ENCODE results near the gene FBXO3. TPM values are rescaled to one million over a fixed set of nuclear protein-coding genes. Genes with fewer than 3 reads are reported as not detected.
"Not testable (repeated sequence)": the region's sequence is repeated elsewhere in the genome, so short reads cannot be mapped to it uniquely, and the experiment has no call there.

The FBXO3 gene
- total RNA-seq, 3 donors from 2014 or later (not counting 1 experiment from before 2014, with no cell fraction given): 54.9 to 64.7 (median 56.2) TPM

DNA sequence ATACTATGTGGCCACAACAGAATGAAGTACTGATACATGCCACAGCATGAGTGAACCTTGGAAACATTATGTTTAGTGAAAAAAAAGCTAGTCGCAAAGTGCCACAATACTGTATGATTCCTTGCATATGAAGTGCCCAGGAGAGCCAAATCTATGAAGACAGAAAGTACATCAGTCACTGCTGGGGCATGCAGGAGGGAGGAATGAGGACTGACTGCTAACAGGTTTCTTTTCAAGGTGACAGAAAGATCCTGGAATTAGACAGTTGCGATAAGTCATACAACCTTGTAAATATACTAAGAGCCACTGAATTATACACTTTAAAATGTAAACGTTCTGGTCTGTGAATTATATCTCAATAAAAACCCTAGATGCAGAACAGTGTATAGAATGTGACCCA lies 61.9 kb downstream of the FBXO3 start:
- H3K36me3 Mint-ChIP-seq: no peaks in the 10 kb centered on the region
- peaks cover 10% of the 10 kb centered on the region for H3K36me3 ChIP-seq (ENCODE audit: control insufficient read depth, insufficient read depth, low read length)
- intact Hi-C loops (cut with micrococcal nuclease): no loop called here

GRCh38 chr11:33709466-33709865 lies 64.9 kb downstream of the FBXO3 start:
- Mint-ChIP-seq H3K27ac (no peak overlapping the region), H3K27me3 (ENCODE audit: low read depth in 2 of 2) (no peaks in the 10 kb centered on the region), H3K9me3 (no peaks in the 10 kb centered on the region), H3K36me3 (no peaks in the 10 kb centered on the region), H3K4me3 (no peak overlapping the region), H3K4me1 (peaks cover 0 to 7% of the 10 kb centered on the region in 2 donors)
- 100% methylated on average over 3 of the region's 3 CpGs for WGBS (ENCODE audit: insufficient coverage)
- TF ChIP-seq, protein P1, sequence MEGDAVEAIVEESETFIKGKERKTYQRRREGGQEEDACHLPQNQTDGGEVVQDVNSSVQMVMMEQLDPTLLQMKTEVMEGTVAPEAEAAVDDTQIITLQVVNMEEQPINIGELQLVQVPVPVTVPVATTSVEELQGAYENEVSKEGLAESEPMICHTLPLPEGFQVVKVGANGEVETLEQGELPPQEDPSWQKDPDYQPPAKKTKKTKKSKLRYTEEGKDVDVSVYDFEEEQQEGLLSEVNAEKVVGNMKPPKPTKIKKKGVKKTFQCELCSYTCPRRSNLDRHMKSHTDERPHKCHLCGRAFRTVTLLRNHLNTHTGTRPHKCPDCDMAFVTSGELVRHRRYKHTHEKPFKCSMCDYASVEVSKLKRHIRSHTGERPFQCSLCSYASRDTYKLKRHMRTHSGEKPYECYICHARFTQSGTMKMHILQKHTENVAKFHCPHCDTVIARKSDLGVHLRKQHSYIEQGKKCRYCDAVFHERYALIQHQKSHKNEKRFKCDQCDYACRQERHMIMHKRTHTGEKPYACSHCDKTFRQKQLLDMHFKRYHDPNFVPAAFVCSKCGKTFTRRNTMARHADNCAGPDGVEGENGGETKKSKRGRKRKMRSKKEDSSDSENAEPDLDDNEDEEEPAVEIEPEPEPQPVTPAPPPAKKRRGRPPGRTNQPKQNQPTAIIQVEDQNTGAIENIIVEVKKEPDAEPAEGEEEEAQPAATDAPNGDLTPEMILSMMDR (IDR thresholded peaks at IDR 0.05): no peak
- ATAC-seq (no peak), DNase-seq (no peak)
- H3K9me3 ChIP-seq (ENCODE audit: control insufficient read depth, insufficient read depth, low read length): no peaks in the 10 kb centered on the region
- H3K4me3 ChIP-seq (ENCODE audit: low read length): no peak overlapping the region
- no peak overlapping the region for H3K27ac ChIP-seq (ENCODE audit: low read length)
- intact Hi-C loops (cut with micrococcal nuclease): no loop called here
- H3K27me3 ChIP-seq (ENCODE audit: control insufficient read depth, insufficient read depth, low read length): no peaks in the 10 kb centered on the region
- H3K36me3 ChIP-seq (ENCODE audit: control insufficient read depth, insufficient read depth, low read length): peaks cover 8% of the 10 kb centered on the region
- no peaks in the 10 kb centered on the region for H3K4me1 ChIP-seq (ENCODE audit: control insufficient read depth, insufficient read depth, low read length)

More for the DNA sequence above, 61.9 kb downstream of the FBXO3 start:
- TF ChIP-seq, protein P1 (IDR thresholded peaks at IDR 0.05): no peak
- Mint-ChIP-seq H3K4me3 (no peak overlapping the region), H3K27ac (no peak overlapping the region), H3K27me3 (ENCODE audit: low read depth in 2 of 2) (no peaks in the 10 kb centered on the region), H3K9me3 (no peaks in the 10 kb centered on the region), H3K4me1 (no peaks in the 10 kb centered on the region)
- 100% methylated on average over 1 of the region's 3 CpGs for WGBS (ENCODE audit: insufficient coverage)
- Histone ChIP-seq H3K27me3 (ENCODE audit: control insufficient read depth, insufficient read depth, low read length) (no peaks in the 10 kb centered on the region), H3K27ac (ENCODE audit: low read length) (no peak overlapping the region), H3K4me1 (ENCODE audit: control insufficient read depth, insufficient read depth, low read length) (no peaks in the 10 kb centered on the region), H3K4me3 (ENCODE audit: low read length) (no peak overlapping the region), H3K9me3 (ENCODE audit: control insufficient read depth, insufficient read depth, low read length) (no peaks in the 10 kb centered on the region)
- DNase-seq (no peak), ATAC-seq (no peak)

DNA sequence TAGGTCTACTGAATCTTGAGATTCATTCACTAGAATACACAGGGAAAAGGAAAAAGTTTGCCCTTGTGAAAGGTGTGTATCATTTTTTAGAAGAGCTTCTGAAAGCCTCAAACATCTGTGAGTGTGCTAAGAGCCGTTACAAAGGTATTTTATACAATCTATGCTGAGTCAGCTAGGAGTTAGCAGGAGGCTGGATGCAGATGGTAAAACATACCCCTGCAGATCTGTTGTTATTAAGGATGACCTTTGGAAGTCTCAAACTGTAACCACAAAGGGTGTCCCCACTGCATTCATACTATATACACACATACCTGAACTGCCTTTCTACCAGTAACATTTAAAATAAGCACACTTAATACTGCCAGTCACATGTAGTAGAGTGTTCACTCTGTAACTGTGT lies 65.3 kb downstream of the FBXO3 start:
- no peak for DNase-seq
- Mint-ChIP-seq H3K4me1 (peaks cover 0 to 7% of the 10 kb centered on the region in 2 donors), H3K27me3 (ENCODE audit: low read depth in 2 of 2) (no peaks in the 10 kb centered on the region), H3K36me3 (no peaks in the 10 kb centered on the region), H3K9me3 (no peaks in the 10 kb centered on the region), H3K4me3 (no peak overlapping the region), H3K27ac (no peak overlapping the region)
- intact Hi-C loops (cut with micrococcal nuclease): no loop called here
- H3K27ac ChIP-seq (ENCODE audit: low read length): no peak overlapping the region
- no peak overlapping the region for H3K4me3 ChIP-seq (ENCODE audit: low read length)
- no peaks in the 10 kb centered on the region for H3K9me3 ChIP-seq (ENCODE audit: control insufficient read depth, insufficient read depth, low read length)
- H3K27me3 ChIP-seq (ENCODE audit: control insufficient read depth, insufficient read depth, low read length): no peaks in the 10 kb centered on the region
- no peaks in the 10 kb centered on the region for H3K4me1 ChIP-seq (ENCODE audit: control insufficient read depth, insufficient read depth, low read length)
- TF ChIP-seq, protein P1 (IDR thresholded peaks at IDR 0.05): no peak
- peaks cover 6% of the 10 kb centered on the region for H3K36me3 ChIP-seq (ENCODE audit: control insufficient read depth, insufficient read depth, low read length)
- 75% methylated on average over 1 of the region's 1 CpG for WGBS (ENCODE audit: insufficient coverage)
- no peak for ATAC-seq

- H3K36me3 Mint-ChIP-seq; H3K9me3 ChIP-seq (ENCODE audit: control insufficient read depth, insufficient read depth, low read length); intact Hi-C loops (cut with micrococcal nuclease); H3K27ac Mint-ChIP-seq; H3K36me3 ChIP-seq (ENCODE audit: control insufficient read depth, insufficient read depth, low read length); H3K4me1 Mint-ChIP-seq; H3K4me3 ChIP-seq (ENCODE audit: low read length); H3K27me3 ChIP-seq (ENCODE audit: control insufficient read depth, insufficient read depth, low read length); DNase-seq; H3K4me1 ChIP-seq (ENCODE audit: control insufficient read depth, insufficient read depth, low read length); H3K27me3 Mint-ChIP-seq (ENCODE audit: low read depth in 2 of 2); H3K9me3 Mint-ChIP-seq; H3K4me3 Mint-ChIP-seq; ATAC-seq; H3K27ac ChIP-seq (ENCODE audit: low read length): not testable (repeated sequence)
- WGBS (ENCODE audit: insufficient coverage): no CpG with 5 or more reads among the region's 2 CpGs
These were observed 66.5 kb downstream of the FBXO3 start for GRCh38 chr11:33707831-33708230.
